Measurements from ENCODE around the gene MYLIP. TPM values are rescaled to one million over a fixed set of nuclear protein-coding genes. Genes with fewer than 3 reads are reported as not detected.

The MYLIP gene
- total RNA-seq, 1 donor from 2014 or later, result 5.7 TPM

DNA sequence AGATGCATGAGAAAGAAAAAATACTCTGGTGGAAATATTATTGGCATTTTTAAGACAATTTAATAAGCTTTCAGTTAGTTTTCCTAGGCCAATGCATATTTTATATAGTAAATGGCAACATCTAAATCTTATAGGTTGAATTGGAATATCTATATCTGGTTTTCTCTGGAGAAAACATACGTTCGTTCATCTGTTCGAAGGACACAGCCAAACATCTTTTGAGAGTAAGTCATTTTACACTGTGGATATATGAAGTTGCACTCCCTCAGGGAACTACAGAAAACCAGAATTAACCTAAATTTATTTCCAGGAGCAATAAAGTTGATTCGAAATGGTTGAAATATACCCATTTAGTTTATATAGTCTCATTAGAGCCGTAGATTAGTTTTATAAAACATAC lies 49.0 kb downstream of the MYLIP start:
- no peak for DNase-seq (ENCODE audit: low read depth)
- TF ChIP-seq, protein P1, sequence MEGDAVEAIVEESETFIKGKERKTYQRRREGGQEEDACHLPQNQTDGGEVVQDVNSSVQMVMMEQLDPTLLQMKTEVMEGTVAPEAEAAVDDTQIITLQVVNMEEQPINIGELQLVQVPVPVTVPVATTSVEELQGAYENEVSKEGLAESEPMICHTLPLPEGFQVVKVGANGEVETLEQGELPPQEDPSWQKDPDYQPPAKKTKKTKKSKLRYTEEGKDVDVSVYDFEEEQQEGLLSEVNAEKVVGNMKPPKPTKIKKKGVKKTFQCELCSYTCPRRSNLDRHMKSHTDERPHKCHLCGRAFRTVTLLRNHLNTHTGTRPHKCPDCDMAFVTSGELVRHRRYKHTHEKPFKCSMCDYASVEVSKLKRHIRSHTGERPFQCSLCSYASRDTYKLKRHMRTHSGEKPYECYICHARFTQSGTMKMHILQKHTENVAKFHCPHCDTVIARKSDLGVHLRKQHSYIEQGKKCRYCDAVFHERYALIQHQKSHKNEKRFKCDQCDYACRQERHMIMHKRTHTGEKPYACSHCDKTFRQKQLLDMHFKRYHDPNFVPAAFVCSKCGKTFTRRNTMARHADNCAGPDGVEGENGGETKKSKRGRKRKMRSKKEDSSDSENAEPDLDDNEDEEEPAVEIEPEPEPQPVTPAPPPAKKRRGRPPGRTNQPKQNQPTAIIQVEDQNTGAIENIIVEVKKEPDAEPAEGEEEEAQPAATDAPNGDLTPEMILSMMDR (conservative IDR thresholded peaks at IDR 0.05; ENCODE audit: low read depth, low read length), result no peak
- H3K4me3 ChIP-seq (ENCODE audit: low read depth, low read length), result no peak overlapping the region

DNA sequence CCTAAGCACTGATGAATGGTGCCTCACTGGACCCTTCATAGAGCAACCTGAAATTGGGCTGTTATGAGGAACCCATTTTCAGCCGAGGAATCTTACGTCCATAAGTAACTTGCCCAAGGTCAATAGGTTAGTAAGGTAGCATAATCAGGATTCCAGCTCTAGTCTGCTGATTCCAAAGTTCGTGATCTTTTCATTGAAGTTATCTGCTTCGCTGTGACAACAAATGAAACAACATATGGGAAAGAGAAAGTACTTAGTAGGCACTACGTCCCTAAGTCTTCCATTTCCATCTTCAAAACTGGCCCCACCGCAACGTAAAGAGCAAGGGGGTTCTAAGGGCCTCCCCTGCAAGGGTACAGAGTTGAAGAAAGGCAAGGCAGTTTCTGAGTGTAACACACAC lies 49.5 kb downstream of the MYLIP start:
- H3K4me3 ChIP-seq (ENCODE audit: low read depth, low read length), result no peak overlapping the region
- no peak for DNase-seq (ENCODE audit: low read depth)
- TF ChIP-seq, protein P1 (conservative IDR thresholded peaks at IDR 0.05; ENCODE audit: low read depth, low read length), result no peak

DNA sequence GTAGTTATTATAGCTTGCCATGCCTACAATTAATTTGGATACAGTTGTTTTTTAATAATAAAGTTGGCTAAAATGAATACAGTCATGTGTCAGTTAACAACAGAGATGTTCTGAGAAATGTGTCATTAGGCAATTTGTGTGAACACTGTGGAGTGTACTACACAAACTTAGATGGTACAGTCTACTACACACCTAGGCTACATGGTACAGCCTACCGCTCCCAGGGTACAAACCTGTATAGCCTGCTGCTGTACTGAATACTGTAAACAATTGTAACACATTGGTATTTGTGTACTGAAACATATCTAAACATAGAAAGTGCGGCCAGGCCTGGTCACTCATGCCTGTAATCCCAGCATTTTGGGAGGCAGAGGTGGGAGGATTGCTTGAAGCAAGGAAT lies 50.2 kb downstream of the MYLIP start:
- DNase-seq (ENCODE audit: low read depth), result no peak
- no peak overlapping the region for H3K4me3 ChIP-seq (ENCODE audit: low read depth, low read length)
- TF ChIP-seq, protein P1 (conservative IDR thresholded peaks at IDR 0.05; ENCODE audit: low read depth, low read length), result no peak

DNA sequence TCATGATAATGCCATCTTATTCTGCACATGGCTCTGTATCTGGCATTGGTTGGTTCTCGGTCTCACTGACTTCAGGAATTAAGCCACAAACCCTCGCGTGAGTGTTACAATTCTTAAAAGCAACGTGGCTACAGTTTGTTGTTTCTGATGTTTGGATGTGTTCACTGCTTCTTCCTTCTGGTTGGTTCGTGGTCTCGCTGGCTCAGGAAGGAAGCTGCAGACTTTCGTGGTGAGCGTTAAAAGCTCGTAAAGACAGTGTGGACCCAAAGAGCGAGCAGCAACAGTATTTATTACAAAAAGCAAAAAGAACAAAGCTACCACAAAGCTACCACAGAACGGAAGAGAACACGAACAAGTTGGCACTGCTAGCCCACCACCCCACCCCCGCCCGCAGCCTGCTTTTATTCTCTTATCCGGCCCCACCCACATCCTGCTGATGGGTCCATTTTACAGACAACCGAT lies 51.1 kb downstream of the MYLIP start:
- no peak for DNase-seq (ENCODE audit: low read depth)
- H3K4me3 ChIP-seq (ENCODE audit: low read depth, low read length), result no peak overlapping the region
- TF ChIP-seq, protein P1 (conservative IDR thresholded peaks at IDR 0.05; ENCODE audit: low read depth, low read length), result no peak

DNA sequence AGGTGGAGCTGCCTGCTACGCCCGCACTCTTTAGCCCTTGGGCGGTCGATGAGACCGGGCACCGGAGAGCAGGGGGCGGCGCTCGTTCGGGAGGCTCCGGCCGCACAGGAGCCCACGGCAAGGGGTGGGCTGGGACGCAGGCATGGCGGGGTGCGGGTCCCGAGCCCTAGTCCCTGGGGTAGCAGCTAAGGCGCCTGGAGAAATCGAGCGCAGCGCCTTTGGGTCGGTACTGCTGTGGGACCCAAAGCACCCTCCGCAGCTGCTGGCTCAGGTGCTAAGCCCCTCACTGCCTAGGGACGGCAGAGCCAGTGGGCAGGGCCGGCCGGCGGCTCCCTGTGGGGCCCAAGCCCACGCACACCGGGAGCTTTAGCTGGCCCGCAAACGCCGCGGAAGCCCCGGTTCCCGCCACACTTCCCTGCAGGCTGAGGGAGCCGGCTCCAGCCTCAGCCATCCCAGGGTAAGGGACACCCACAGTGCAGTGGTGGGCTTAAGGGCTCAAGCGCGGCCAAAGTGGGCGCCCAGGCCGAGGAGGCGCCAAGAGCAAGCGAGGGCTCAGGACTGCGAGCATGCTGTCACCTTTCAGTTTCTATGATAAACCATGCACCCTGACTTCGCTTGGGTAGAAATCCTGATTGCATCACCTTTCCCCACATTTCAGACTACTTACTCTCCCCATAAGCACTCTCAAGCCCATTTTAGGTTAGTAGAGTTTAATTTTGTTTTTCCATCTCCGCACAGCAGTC lies 52.0 kb downstream of the MYLIP start:
- DNase-seq (ENCODE audit: low read depth), result no peak
- TF ChIP-seq, protein P1 (conservative IDR thresholded peaks at IDR 0.05; ENCODE audit: low read depth, low read length), result no peak
- no peak overlapping the region for H3K4me3 ChIP-seq (ENCODE audit: low read depth, low read length)

DNA sequence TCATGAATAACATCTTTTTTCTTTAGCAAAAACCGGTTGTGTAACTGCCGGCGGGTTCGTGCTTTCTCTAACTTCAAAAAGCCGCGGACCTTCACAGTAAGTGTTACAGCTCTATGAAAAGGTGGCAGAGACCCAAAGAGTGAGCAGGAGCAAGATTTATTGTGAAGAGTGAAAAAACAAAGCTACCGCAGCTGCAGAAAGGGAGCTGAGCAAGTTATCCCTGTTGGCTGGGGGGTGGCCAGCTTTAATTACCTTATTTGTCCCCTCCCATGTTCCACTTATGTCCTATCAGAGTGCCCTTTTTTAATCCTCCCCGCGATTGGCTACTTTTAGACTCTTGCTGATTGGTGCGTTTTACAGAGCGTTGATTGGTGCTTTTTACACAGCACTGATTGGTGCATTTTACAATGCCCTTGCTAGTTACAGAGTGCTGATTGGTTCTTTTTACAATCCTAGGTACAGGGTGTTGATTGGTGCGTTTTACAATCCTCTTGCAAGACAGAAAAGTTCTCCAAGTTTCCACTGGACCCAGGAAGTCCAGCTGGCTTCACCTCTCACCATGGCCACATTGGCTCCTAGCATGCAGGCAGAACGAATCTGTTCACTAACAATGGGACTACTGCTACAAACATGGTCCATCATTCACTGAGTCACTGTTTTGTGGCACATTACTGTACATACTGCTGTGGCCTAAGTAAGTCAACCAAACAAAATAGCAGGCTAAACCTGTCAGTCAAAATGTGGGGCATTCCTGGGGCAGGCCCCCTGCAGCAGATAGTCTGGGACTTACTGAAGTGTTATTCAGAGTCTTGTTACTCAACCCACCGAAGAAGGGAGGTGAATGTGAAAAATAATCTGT lies 52.8 kb downstream of the MYLIP start:
- DNase-seq (ENCODE audit: low read depth), result no peak
- H3K4me3 ChIP-seq (ENCODE audit: low read depth, low read length), result no peak overlapping the region
- TF ChIP-seq, protein P1 (conservative IDR thresholded peaks at IDR 0.05; ENCODE audit: low read depth, low read length), result no peak
